ENCODE results near the gene ADAP2. TPM values are rescaled to one million over a fixed set of nuclear protein-coding genes. Genes with fewer than 3 reads are reported as not detected.

Gene ADAP2
- total and polyA plus RNA-seq, 3 donors from 2014 or later = 3.5 to 7.1 (median 6.4) TPM

DNA sequence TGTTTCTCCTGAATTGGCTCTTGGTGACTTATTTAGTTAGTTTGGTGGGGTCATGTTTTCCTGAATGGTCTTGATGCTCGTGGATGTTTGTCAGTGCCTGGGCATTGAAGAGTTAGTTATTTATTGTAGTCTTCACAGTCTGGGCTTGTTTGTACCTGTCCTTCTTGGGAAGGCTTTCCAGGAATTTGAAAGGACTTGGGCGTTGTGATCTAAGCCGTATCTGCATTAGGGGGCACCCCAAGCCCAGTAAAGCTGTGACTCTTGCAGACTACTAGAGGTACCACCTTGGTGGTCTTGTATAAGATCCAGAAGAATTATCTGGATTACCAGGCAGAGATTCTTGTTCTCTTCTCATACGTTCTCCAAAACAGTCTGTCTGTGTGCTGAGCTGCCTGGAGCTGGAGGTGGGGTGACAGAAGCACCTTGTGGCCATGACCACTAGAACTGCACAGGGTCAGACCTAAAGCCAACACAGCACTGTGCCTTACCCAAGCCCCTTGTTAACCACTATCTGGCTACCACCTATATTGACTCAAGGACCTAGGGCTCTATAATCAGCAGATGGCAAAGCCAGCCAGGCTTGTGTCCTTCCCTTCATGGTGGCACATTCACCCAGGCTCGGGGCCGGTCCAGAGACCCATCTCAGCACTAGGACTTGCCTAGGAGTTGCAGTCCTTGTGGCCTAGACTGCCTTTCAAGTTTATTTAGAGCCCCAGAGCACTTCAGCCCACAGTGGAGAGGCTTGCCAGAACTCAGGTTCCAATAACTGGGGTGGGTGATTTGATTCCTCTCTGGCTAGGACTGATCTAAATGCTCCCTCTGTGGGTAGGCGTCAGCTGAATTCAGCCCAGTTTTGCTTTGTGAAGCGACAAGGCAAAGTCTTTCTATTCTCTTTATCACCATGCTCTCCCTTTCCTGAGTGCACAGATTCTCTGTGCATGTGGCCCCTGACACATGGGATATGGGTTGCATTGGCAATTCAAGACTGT is 60.1 kb downstream of the ADAP2 start:
- intact Hi-C loops (cut with DNase I; ENCODE audit: low total_unique reads) = no loop called here
- Histone ChIP-seq H3K4me3 (no peak overlapping the region), H3K27ac (no peak overlapping the region), H3K27me3 (no peaks in the 10 kb centered on the region), H3K4me1 (no peaks in the 10 kb centered on the region), H3K9me3 (no peaks in the 10 kb centered on the region), H3K36me3 (ENCODE audit: low read depth, missing control alignments) (no peaks in the 10 kb centered on the region)
- TF ChIP-seq, protein P1, sequence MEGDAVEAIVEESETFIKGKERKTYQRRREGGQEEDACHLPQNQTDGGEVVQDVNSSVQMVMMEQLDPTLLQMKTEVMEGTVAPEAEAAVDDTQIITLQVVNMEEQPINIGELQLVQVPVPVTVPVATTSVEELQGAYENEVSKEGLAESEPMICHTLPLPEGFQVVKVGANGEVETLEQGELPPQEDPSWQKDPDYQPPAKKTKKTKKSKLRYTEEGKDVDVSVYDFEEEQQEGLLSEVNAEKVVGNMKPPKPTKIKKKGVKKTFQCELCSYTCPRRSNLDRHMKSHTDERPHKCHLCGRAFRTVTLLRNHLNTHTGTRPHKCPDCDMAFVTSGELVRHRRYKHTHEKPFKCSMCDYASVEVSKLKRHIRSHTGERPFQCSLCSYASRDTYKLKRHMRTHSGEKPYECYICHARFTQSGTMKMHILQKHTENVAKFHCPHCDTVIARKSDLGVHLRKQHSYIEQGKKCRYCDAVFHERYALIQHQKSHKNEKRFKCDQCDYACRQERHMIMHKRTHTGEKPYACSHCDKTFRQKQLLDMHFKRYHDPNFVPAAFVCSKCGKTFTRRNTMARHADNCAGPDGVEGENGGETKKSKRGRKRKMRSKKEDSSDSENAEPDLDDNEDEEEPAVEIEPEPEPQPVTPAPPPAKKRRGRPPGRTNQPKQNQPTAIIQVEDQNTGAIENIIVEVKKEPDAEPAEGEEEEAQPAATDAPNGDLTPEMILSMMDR (IDR thresholded peaks at IDR 0.05) = no peak
- TF ChIP-seq POLR2A (IDR thresholded peaks at IDR 0.05) = no peak
- no peak for DNase-seq
- WGBS, 2 donors = 74% methylated on average over 7 to 8 of the region's 8 CpGs

DNA sequence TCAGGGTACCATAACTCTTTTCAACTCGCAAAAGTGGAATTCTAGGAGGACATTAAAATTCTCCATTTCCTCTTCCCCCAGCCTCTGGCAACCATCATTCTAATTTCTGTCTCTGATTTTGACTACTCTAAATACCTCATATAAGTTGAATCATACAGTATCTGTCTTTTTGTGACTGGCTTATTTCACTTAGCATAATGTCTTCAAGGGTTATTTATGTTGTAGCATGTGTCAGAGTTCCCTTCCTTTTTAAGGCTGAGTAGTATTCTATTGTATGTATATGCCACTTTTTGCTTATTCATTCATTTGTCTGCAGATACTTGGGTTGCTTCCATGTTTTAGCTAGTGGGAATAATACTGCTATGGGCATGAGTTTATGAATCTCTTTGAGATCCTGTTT is 61.1 kb downstream of the ADAP2 start:
- Histone ChIP-seq H3K9me3 (no peaks in the 10 kb centered on the region), H3K27ac (no peak overlapping the region), H3K4me3 (no peak overlapping the region), H3K27me3 (no peaks in the 10 kb centered on the region), H3K4me1 (no peaks in the 10 kb centered on the region), H3K36me3 (ENCODE audit: low read depth, missing control alignments) (no peaks in the 10 kb centered on the region)
- DNase-seq = no peak
- WGBS, 2 donors = 94 to 96% methylated on average over 1 of the region's 1 CpG
- intact Hi-C loops (cut with DNase I; ENCODE audit: low total_unique reads) = no loop called here
- TF ChIP-seq POLR2A (IDR thresholded peaks at IDR 0.05) = no peak
- TF ChIP-seq, protein P1 (IDR thresholded peaks at IDR 0.05) = no peak

DNA sequence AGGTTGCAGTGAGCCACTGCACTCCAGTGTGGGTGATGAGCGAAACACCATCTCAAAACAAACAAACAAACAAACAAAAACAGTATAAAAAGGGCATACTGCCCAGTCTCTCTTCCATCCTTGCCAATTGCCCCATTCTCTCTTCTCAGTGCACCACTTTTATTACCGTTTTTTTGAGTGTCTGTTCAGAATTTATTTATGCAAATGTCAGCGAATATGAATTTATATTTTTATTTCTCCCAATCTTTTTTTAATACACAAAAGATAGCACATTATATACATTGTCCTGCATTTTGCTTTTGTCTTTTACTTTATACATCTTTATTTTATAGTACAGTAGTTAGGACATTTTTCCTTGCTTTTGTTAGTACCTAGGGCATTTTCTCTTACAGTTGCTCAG is 68.7 kb downstream of the ADAP2 start:
- 85 to 94% methylated on average over 3 of the region's 3 CpGs for WGBS, 2 donors
- no peaks in the 10 kb centered on the region for H3K4me1 ChIP-seq
- no peaks in the 10 kb centered on the region for H3K27me3 ChIP-seq
- intact Hi-C loops (cut with DNase I; ENCODE audit: low total_unique reads) = no loop called here
- H3K27ac ChIP-seq = no peak overlapping the region
- H3K4me3 ChIP-seq = no peak overlapping the region
- TF ChIP-seq, protein P1 (IDR thresholded peaks at IDR 0.05) = no peak
- TF ChIP-seq POLR2A (IDR thresholded peaks at IDR 0.05) = no peak
- no peaks in the 10 kb centered on the region for H3K36me3 ChIP-seq (ENCODE audit: low read depth, missing control alignments)
- H3K9me3 ChIP-seq = no peaks in the 10 kb centered on the region
- no peak for DNase-seq

DNA sequence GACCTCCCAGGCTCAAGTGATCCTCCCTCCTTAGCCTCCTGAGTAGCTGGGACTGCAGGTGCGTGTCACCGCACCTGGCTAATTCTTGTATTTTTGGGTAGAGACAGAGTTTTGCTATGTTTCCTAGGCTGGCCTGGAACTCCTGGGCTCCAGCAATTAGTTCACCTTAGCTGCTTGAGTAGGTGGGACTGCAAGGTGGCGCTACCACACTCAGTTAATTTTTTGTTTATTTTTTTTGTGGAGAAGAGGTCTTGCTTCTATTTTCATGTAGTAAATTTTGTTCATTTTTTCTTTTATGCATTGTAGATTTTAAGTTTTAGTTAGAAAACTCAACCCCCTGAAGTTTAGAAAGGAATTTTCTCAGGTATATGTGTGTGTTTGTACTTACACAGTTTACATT is 70.8 kb downstream of the ADAP2 start:
- Histone ChIP-seq H3K27ac (no peak overlapping the region), H3K4me3 (no peak overlapping the region), H3K9me3 (no peaks in the 10 kb centered on the region), H3K27me3 (no peaks in the 10 kb centered on the region), H3K36me3 (ENCODE audit: low read depth, missing control alignments) (no peaks in the 10 kb centered on the region), H3K4me1 (no peaks in the 10 kb centered on the region)
- 95 to 100% methylated on average over 2 to 3 of the region's 3 CpGs for WGBS, 2 donors
- intact Hi-C loops (cut with DNase I; ENCODE audit: low total_unique reads) = no loop called here
- TF ChIP-seq, protein P1 (IDR thresholded peaks at IDR 0.05) = no peak
- TF ChIP-seq POLR2A (IDR thresholded peaks at IDR 0.05) = no peak
- DNase-seq = no peak

Data from testis (tissue), 3 donors.